ENCODE measurements around the gene CFAP20DC. TPM values are rescaled to one million over a fixed set of nuclear protein-coding genes. Genes with fewer than 3 reads are reported as not detected.

CFAP20DC gene
- total and polyA plus RNA-seq, 2 of the 13 experiments (the other 11 are each of a cell fraction or from before 2014, with no cell fraction given): not detected

GRCh38 chr3:58835086-58835485 lies 214.7 kb downstream of the CFAP20DC start:
- Histone ChIP-seq H2AFZ (ENCODE audit: low read length) (no peak overlapping the region), H3K4me1 (ENCODE audit: insufficient read depth, low read length) (no peaks in the 10 kb centered on the region), H3K36me3 (replicated peaks in 1 of 2; ENCODE audit: control insufficient read depth in 1 of 2, insufficient read depth in 2 of 2, low read length in 2 of 2) (no peaks in the 10 kb centered on the region), H3K4me2 (ENCODE audit: low read depth, low read length) (no peak overlapping the region), H3K9me3 (ENCODE audit: low read length) (no peaks in the 10 kb centered on the region), H3K4me3 (replicated peaks in 1 of 3; ENCODE audit: insufficient read depth in 1 of 3, low read depth in 2 of 3, low read length in 3 of 3) (no peak overlapping the region), H4K20me1 (ENCODE audit: insufficient read depth, low read length) (no peaks in the 10 kb centered on the region), H3K27ac (ENCODE audit: extremely low read length, insufficient read depth, low read length) (no peak overlapping the region), H3K9ac (ENCODE audit: insufficient read depth, low read depth, low read length) (no peak overlapping the region), H3K27me3 (ENCODE audit: control insufficient read depth in 1 of 2, insufficient read depth in 2 of 2, low read length in 2 of 2) (no peaks in the 10 kb centered on the region; a peak in 1 of 5 replicates), H3K79me2 (ENCODE audit: insufficient read depth, low read length) (no peaks in the 10 kb centered on the region)
- DNase-seq (ENCODE audit: low spot score) (no peak), ATAC-seq (no peak), FAIRE-seq (no peak)
- no TSS peak for BruUV-seq (replicated peaks)
- in situ Hi-C loops (cut with HindIII; ENCODE audit: extremely low pct_ligation_motif_present, low pct_unique_long_range_greater_than_20kb): no loop called here
- intact Hi-C loops (cut with micrococcal nuclease; ENCODE audit: unreplicated experiment): no loop called here
- TF ChIP-seq ZNF607 (CRISPR knock-in tag; IDR thresholded peaks at IDR 0.05; ENCODE audit: borderline replicate concordance): no peak
- no peak for TF ChIP-seq ZBTB39 (CRISPR knock-in tag; IDR thresholded peaks at IDR 0.05)
- no peak for TF ChIP-seq BATF2 (CRISPR knock-in tag; IDR thresholded peaks at IDR 0.05)
- no peak for TF ChIP-seq SIX4 (CRISPR knock-in tag; IDR thresholded peaks at IDR 0.05)
- no peak for TF ChIP-seq ZNF446 (CRISPR knock-in tag; IDR thresholded peaks at IDR 0.05)
- TF ChIP-seq ZNF543 (CRISPR knock-in tag; IDR thresholded peaks at IDR 0.05): no peak
- TF ChIP-seq FOXM1 (CRISPR knock-in tag; IDR thresholded peaks at IDR 0.05): no peak
- TF ChIP-seq ZNF678 (CRISPR knock-in tag; IDR thresholded peaks at IDR 0.05): no peak
- TF ChIP-seq ZBTB20 (CRISPR knock-in tag; IDR thresholded peaks at IDR 0.05; ENCODE audit: borderline replicate concordance, low read depth): no peak
- no peak for TF ChIP-seq ZNF556 (CRISPR knock-in tag; IDR thresholded peaks at IDR 0.05; ENCODE audit: borderline replicate concordance)
- no peak for TF ChIP-seq ATF5 (CRISPR knock-in tag; IDR thresholded peaks at IDR 0.05; ENCODE audit: low read depth)
- TF ChIP-seq SRSF4 (IDR thresholded peaks at IDR 0.05; ENCODE audit: low read depth, low read length, poor library complexity, severe bottlenecking): no peak
- TF ChIP-seq ZNF547 (CRISPR knock-in tag; IDR thresholded peaks at IDR 0.05): no peak
- no peak for TF ChIP-seq ZNF138 (CRISPR knock-in tag; IDR thresholded peaks at IDR 0.05; ENCODE audit: low read depth)
- no peak for TF ChIP-seq TFDP2 (CRISPR knock-in tag; IDR thresholded peaks at IDR 0.05)
- no peak for TF ChIP-seq SNAI1 (CRISPR knock-in tag; IDR thresholded peaks at IDR 0.05; ENCODE audit: borderline replicate concordance)
- TF ChIP-seq ZFP41 (CRISPR knock-in tag; IDR thresholded peaks at IDR 0.05; ENCODE audit: borderline replicate concordance): no peak
- no peak for TF ChIP-seq ZNF709 (CRISPR knock-in tag; IDR thresholded peaks at IDR 0.05)
- TF ChIP-seq DMAP1 (CRISPR knock-in tag; IDR thresholded peaks at IDR 0.05): no peak
- POLR2A ChIA-PET: no interaction called here
- CTCF ChIA-PET (ENCODE audit: low intra/inter-chr PET ratio, low total read pairs): no interaction called here
- WGBS (ENCODE audit: low lambda C conversion rate): 2% methylated on average over 3 of the region's 3 CpGs

All from HepG2 (cell line).